ENCODE results near the gene OR6J1.
"Not testable (repeated sequence)": the region's sequence is repeated elsewhere in the genome, so short reads cannot be mapped to it uniquely, and the experiment has no call there.

OR6J1 gene

GRCh38 chr14:22658946-22659345, 14.8 kb upstream of the OR6J1 start:
- Mint-ChIP-seq H3K4me3 (no peak overlapping the region), H3K4me1 (no peaks in the 10 kb centered on the region), H3K27ac (no peak overlapping the region), H3K36me3 (no peaks in the 10 kb centered on the region), H3K9me3 (no peaks in the 10 kb centered on the region), H3K27me3 (no peaks in the 10 kb centered on the region)
- ATAC-seq = no peak

- Mint-ChIP-seq H3K4me1 (no peaks in the 10 kb centered on the region), H3K9me3 (no peaks in the 10 kb centered on the region), H3K27me3 (no peaks in the 10 kb centered on the region), H3K27ac (no peak overlapping the region), H3K4me3 (no peak overlapping the region), H3K36me3 (no peaks in the 10 kb centered on the region)
- ATAC-seq = peak; percentile 31
These were observed 13.7 kb upstream of the OR6J1 start for GRCh38 chr14:22657861-22658260.

GRCh38 chr14:22656945-22657731, 13.0 kb upstream of the OR6J1 start:
- no peak for ATAC-seq
- H3K36me3 Mint-ChIP-seq = no peaks in the 10 kb centered on the region
- no peak overlapping the region for H3K27ac Mint-ChIP-seq
- H3K4me3 Mint-ChIP-seq = no peak overlapping the region
- no peaks in the 10 kb centered on the region for H3K9me3 Mint-ChIP-seq
- no peaks in the 10 kb centered on the region for H3K27me3 Mint-ChIP-seq
- no peaks in the 10 kb centered on the region for H3K4me1 Mint-ChIP-seq

- ATAC-seq = no peak
- H3K27me3 Mint-ChIP-seq = no peaks in the 10 kb centered on the region
- no peaks in the 10 kb centered on the region for H3K9me3 Mint-ChIP-seq
- H3K27ac Mint-ChIP-seq = no peak overlapping the region
- no peaks in the 10 kb centered on the region for H3K4me1 Mint-ChIP-seq
- no peak overlapping the region for H3K4me3 Mint-ChIP-seq
- no peaks in the 10 kb centered on the region for H3K36me3 Mint-ChIP-seq
These were observed 12.1 kb upstream of the OR6J1 start for GRCh38 chr14:22656226-22656625.

- peak; percentile 74 for ATAC-seq
- Mint-ChIP-seq H3K9me3 (no peaks in the 10 kb centered on the region), H3K4me3 (no peak overlapping the region), H3K27ac (no peak overlapping the region), H3K36me3 (no peaks in the 10 kb centered on the region), H3K4me1 (no peaks in the 10 kb centered on the region), H3K27me3 (peaks cover 10% of the 10 kb centered on the region)
These were observed 9.0 kb upstream of the OR6J1 start for GRCh38 chr14:22653012-22653621.

GRCh38 chr14:22651586-22651985, 7.4 kb upstream of the OR6J1 start:
- Mint-ChIP-seq H3K4me3 (no peak overlapping the region), H3K4me1 (no peaks in the 10 kb centered on the region), H3K9me3 (no peaks in the 10 kb centered on the region), H3K36me3 (no peaks in the 10 kb centered on the region), H3K27me3 (peaks cover 10% of the 10 kb centered on the region), H3K27ac (no peak overlapping the region)
- peak; percentile 29 for ATAC-seq

- peak; percentile 77 for ATAC-seq
- Mint-ChIP-seq H3K36me3 (no peaks in the 10 kb centered on the region), H3K9me3 (no peaks in the 10 kb centered on the region), H3K4me1 (no peaks in the 10 kb centered on the region), H3K27ac (no peak overlapping the region), H3K27me3 (peaks cover 10% of the 10 kb centered on the region), H3K4me3 (no peak overlapping the region)
These were observed 6.9 kb upstream of the OR6J1 start for GRCh38 chr14:22650960-22651521.

- no peaks in the 10 kb centered on the region for H3K9me3 Mint-ChIP-seq
- no peaks in the 10 kb centered on the region for H3K4me1 Mint-ChIP-seq
- no peak for ATAC-seq
- no peak overlapping the region for H3K27ac Mint-ChIP-seq
- H3K36me3 Mint-ChIP-seq = no peaks in the 10 kb centered on the region
- peaks cover 10% of the 10 kb centered on the region for H3K27me3 Mint-ChIP-seq
- H3K4me3 Mint-ChIP-seq = no peak overlapping the region
These were observed 6.0 kb upstream of the OR6J1 start for GRCh38 chr14:22650046-22650739.

GRCh38 chr14:22648506-22648905, 4.4 kb upstream of the OR6J1 start:
- ATAC-seq = no peak
- H3K36me3 Mint-ChIP-seq = no peaks in the 10 kb centered on the region
- H3K4me3 Mint-ChIP-seq = no peak overlapping the region
- H3K4me1 Mint-ChIP-seq = no peaks in the 10 kb centered on the region
- peaks cover 10% of the 10 kb centered on the region for H3K27me3 Mint-ChIP-seq
- no peak overlapping the region for H3K27ac Mint-ChIP-seq
- H3K9me3 Mint-ChIP-seq = no peaks in the 10 kb centered on the region

- Mint-ChIP-seq H3K27me3 (peaks cover 10% of the 10 kb centered on the region), H3K9me3 (no peaks in the 10 kb centered on the region), H3K4me1 (no peaks in the 10 kb centered on the region), H3K27ac (no peak overlapping the region), H3K36me3 (no peaks in the 10 kb centered on the region), H3K4me3 (no peak overlapping the region)
- no peak for ATAC-seq
These were observed 2.6 kb upstream of the OR6J1 start for GRCh38 chr14:22646570-22647254.

GRCh38 chr14:22641846-22642245, 2.3 kb downstream of the OR6J1 start:
- no peaks in the 10 kb centered on the region for H3K36me3 Mint-ChIP-seq
- no peaks in the 10 kb centered on the region for H3K4me1 Mint-ChIP-seq
- H3K9me3 Mint-ChIP-seq = no peaks in the 10 kb centered on the region
- ATAC-seq = no peak
- H3K27ac Mint-ChIP-seq = no peak overlapping the region
- H3K27me3 Mint-ChIP-seq = peaks cover 9% of the 10 kb centered on the region
- H3K4me3 Mint-ChIP-seq = no peak overlapping the region

- no peak for ATAC-seq
- H3K36me3 Mint-ChIP-seq = no peaks in the 10 kb centered on the region
These were observed 4.0 kb downstream of the OR6J1 start for GRCh38 chr14:22640192-22640591.

GRCh38 chr14:22635980-22636379, 8.2 kb downstream of the OR6J1 start:
- not testable (repeated sequence) for H3K4me1 Mint-ChIP-seq, H3K27me3 Mint-ChIP-seq

More at GRCh38 chr14:22640192-22640591, 4.0 kb downstream of the OR6J1 start:
- peaks cover 9% of the 10 kb centered on the region for H3K27me3 Mint-ChIP-seq
- no peaks in the 10 kb centered on the region for H3K4me1 Mint-ChIP-seq
- H3K9me3 Mint-ChIP-seq = no peaks in the 10 kb centered on the region
- H3K4me3 Mint-ChIP-seq = no peak overlapping the region
- no peak overlapping the region for H3K27ac Mint-ChIP-seq

GRCh38 chr14:22634233-22634900, 9.8 kb downstream of the OR6J1 start:
- peaks cover under 1% of the 10 kb centered on the region for H3K27me3 Mint-ChIP-seq
- ATAC-seq = no peak

More at GRCh38 chr14:22635980-22636379, 8.2 kb downstream of the OR6J1 start:
- not testable (repeated sequence) for H3K9me3 Mint-ChIP-seq, ATAC-seq, H3K27ac Mint-ChIP-seq, H3K36me3 Mint-ChIP-seq, H3K4me3 Mint-ChIP-seq

More at GRCh38 chr14:22634233-22634900, 9.8 kb downstream of the OR6J1 start:
- Mint-ChIP-seq H3K9me3 (peaks cover 8% of the 10 kb centered on the region), H3K27ac (no peak overlapping the region), H3K4me3 (no peak overlapping the region), H3K4me1 (no peaks in the 10 kb centered on the region), H3K36me3 (no peaks in the 10 kb centered on the region)
